HL-60 (cell line): Measurements from ENCODE around the gene ARHGEF1.

Source experiments
- CTCF ChIP-seq: IDR thresholded peaks from one replicate; pipeline ENCODE4 v1.5.1; 2011; ENCODE audit warnings: low read length, control low read depth, inconsistent platforms; ENCODE audit not compliant: insufficient read depth
- POLR2AphosphoS5 ChIP-seq: IDR thresholded peaks from 2 replicates; pipeline ENCODE4 v1.6.1; 2012; ENCODE audit warnings: low read depth
- SPI1 ChIP-seq: IDR thresholded peaks from 2 replicates; pipeline ENCODE4 v1.6.1; 2012; ENCODE audit warnings: low read depth, mild to moderate bottlenecking, borderline replicate concordance
- TF ChIP-seq, protein P1 (sequence below): IDR thresholded peaks from 2 replicates; pipeline ENCODE4 v1.6.1; 2012; ENCODE audit warnings: low read depth; ENCODE audit not compliant: insufficient replicate concordance

GRCh38 chr19:41937525-41938468, 54.8 kb downstream of the ARHGEF1 start:
- TF ChIP-seq CTCF (no peak), POLR2AphosphoS5 (no peak), SPI1 (no peak)
- TF ChIP-seq, protein P1, sequence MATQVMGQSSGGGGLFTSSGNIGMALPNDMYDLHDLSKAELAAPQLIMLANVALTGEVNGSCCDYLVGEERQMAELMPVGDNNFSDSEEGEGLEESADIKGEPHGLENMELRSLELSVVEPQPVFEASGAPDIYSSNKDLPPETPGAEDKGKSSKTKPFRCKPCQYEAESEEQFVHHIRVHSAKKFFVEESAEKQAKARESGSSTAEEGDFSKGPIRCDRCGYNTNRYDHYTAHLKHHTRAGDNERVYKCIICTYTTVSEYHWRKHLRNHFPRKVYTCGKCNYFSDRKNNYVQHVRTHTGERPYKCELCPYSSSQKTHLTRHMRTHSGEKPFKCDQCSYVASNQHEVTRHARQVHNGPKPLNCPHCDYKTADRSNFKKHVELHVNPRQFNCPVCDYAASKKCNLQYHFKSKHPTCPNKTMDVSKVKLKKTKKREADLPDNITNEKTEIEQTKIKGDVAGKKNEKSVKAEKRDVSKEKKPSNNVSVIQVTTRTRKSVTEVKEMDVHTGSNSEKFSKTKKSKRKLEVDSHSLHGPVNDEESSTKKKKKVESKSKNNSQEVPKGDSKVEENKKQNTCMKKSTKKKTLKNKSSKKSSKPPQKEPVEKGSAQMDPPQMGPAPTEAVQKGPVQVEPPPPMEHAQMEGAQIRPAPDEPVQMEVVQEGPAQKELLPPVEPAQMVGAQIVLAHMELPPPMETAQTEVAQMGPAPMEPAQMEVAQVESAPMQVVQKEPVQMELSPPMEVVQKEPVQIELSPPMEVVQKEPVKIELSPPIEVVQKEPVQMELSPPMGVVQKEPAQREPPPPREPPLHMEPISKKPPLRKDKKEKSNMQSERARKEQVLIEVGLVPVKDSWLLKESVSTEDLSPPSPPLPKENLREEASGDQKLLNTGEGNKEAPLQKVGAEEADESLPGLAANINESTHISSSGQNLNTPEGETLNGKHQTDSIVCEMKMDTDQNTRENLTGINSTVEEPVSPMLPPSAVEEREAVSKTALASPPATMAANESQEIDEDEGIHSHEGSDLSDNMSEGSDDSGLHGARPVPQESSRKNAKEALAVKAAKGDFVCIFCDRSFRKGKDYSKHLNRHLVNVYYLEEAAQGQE = no peak
